GM19239 (cell line): ENCODE results near the gene CYTH4.

Source experiments
- DNase-seq: peaks from one replicate; pipeline ENCODE4 v3.0.0; 2011; ENCODE audit warnings: low spot score; ENCODE audit not compliant: insufficient read length
- FAIRE-seq: peaks from 2 replicates; lab custom pipeline; 2011; peaks lifted over from hg19 to GRCh38; lab: Jason Lieb, UNC

Gene CYTH4

GRCh38 chr22:37285937-37286336 is 3.6 kb downstream of the CYTH4 start:
- no peak for FAIRE-seq

GRCh38 chr22:37287550-37287951 is 5.2 kb downstream of the CYTH4 start:
- FAIRE-seq (no peak), DNase-seq (no peak)

More at GRCh38 chr22:37285937-37286336, 3.6 kb downstream of the CYTH4 start:
- DNase-seq, result no peak

GRCh38 chr22:37288521-37288920 is 6.2 kb downstream of the CYTH4 start:
- FAIRE-seq (no peak), DNase-seq (no peak)

GRCh38 chr22:37289156-37289735 is 6.9 kb downstream of the CYTH4 start:
- FAIRE-seq (no peak), DNase-seq (no peak)

- no peak for FAIRE-seq
- DNase-seq, result no peak
These were observed 8.4 kb downstream of the CYTH4 start for GRCh38 chr22:37290737-37291136.

DNA sequence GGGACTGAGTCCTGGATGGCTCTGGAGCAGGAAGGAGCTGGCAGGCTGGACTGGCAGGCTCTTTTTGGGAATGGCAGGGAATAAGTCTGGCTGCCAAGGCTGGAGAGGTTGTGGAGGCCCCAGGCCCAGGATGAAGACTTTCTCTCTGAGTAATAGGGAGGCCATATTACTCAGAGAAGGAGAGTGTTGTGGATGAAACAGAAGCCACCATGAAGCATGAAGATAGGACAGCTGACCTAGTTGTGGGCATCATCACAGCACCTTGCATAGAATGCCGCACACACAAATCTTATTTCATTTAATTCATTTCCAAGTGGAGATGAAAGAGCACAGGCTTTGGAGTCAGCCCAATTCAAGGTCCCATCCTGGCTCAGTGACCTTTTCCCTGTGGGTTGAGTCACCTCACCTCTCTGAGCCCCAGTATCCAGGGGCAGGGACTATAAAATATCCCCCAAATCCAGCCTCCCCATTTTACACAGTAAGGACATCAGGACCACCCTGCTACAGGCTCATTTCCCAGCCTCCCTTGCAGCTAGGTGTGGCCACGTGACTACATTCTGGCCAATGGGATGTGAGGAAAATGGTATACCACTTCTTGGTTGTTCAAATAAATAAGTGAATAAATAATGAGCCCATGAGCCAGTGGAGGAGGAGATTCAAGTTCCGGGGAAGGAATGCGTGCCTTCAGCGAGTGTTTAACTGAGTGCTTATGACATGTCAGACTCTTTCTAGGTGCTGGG is 9.4 kb downstream of the CYTH4 start:
- no peak for DNase-seq
- no peak for FAIRE-seq

DNA sequence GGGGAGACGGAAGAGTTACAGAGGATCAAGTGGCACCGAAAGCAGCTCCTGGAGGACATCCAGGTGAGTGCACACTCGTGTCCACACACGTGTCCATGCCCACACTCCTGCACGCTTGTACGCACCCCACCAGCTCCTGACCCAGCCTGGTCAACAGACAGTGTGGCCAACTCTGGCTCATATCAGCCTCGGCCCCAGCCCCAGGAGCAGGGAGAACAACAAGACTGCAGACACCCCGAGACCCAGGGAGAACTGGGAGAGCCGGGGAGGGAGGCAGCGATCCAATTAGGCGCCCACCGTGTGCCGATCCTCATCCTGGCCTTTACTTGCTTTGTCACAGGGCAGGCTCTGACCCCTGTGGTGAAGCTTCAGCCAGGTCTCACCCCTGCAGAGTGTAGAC is 10.3 kb downstream of the CYTH4 start:
- DNase-seq (no peak), FAIRE-seq (no peak)

- DNase-seq (no peak), FAIRE-seq (no peak)
These were observed 10.9 kb downstream of the CYTH4 start for GRCh38 chr22:37293172-37293571.

- FAIRE-seq (no peak), DNase-seq (no peak)
These were observed 12.4 kb downstream of the CYTH4 start for GRCh38 chr22:37294747-37295146.

DNA sequence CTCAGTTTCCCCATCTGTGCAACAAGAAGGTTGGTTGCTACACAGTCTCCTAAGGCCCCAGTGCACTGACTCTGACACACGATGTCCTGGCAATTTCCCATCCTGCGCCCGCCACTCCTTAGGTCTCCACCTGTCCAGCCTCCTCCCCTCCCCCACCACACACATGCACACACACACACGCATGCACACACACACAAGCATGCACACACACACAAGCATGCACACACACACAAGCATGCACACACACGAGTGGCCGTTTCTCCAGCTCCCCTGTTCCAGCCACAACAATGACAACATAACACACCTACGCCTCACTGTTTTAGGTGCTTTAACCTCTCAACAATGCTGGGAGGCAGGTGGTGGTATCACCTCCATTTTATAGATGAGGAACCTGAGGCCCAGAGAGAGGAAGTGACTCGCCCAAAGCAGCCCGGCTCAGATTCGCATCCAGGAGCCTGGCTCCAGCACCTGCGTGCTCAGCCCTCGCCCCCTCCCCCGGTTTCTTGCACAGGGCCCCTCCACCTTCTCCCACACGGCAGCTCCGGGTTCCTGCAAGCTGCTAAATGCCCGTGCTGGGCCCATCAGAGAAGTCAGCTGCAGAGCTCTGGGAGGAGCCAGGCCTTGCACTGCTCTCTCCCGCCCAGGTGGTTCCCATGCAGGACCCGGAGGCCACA is 13.0 kb downstream of the CYTH4 start:
- FAIRE-seq, result no peak

GRCh38 chr22:37295946-37296345 is 13.6 kb downstream of the CYTH4 start:
- FAIRE-seq (no peak), DNase-seq (no peak)

More for the DNA sequence above, 13.0 kb downstream of the CYTH4 start:
- no peak for DNase-seq

DNA sequence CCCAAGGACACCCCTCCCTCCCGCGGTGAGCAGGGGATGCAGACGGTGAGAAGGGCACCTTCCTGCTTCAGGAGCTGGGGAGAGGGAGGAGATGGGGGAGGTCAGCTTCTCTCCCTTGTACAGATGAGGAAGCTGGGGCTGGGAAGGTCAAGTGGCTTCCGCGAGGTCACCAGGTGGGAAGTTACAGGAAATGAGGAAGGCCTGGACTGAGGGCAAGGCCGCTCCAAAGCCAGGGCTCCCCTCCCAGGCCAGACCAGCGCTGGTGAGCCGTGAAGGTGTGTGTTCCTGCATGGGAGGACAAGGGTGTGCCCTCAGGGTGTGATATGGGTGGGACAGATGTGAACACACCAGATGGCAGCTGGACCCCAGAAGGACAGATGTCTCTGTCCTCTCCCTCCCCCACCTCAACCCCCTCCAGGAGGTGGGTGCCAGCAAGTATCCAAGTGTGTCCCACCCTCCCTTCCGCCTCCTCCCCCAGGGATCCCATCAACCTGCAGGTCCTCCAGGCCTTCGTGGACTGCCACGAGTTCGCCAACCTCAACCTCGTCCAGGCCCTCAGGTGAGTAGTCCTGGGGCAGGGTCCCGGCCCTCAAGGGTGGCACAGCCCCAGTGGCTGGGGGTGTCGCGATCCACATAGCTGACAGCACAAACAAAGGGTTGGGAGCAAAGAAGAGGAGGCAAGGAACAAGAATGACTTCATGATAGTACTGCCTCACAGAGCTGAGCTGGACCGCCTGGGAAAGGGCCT is 16.6 kb downstream of the CYTH4 start:
- FAIRE-seq (no peak), DNase-seq (no peak)

DNA sequence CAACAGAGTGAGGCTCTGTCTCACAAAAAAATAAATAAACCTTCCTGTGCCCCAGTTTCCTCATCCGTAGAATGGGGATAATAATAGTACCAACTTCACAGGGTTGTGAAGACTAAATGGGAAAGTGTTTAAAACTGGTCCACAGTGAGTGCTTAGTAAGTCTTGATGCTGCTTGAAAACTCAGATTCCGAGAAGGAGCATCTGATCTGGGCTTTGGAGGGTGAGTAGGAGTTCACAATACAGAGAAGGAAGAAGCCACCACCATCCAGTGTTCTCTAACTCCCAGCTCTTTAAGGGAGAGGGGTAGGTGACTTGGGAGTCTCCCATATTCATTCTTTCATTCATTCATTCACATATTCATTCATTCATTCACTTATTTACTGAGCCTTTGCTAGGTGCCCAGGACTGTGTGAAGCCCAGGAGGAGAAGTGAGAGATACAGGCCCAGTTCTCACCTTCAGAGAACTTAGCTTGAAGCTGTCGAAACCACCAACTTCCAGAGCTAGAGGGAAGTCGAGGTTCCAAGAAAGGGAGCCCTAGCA is 17.7 kb downstream of the CYTH4 start:
- DNase-seq (no peak), FAIRE-seq (peak; percentile 68)

DNA sequence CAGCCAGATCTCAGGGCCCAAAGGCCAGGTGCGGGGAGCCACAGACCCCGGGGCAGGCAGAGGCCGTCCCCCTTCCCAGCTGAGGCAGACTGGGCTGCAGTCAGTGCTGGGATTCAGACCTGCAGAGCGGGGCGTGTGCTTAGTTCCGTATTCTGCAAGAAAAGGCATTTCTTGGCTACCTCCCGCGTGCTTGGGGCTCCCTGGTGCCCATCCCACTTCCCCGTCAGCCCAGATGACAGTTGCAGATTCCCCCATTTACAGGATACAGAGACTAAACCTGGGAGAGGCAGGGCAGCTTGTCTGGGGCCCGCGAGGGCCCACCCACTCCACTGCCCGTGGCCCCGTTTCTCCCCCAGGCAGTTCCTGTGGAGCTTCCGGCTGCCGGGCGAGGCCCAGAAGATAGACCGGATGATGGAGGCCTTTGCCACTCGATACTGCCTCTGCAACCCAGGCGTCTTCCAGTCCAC is 18.3 kb downstream of the CYTH4 start:
- peak; percentile 94 for FAIRE-seq

DNA sequence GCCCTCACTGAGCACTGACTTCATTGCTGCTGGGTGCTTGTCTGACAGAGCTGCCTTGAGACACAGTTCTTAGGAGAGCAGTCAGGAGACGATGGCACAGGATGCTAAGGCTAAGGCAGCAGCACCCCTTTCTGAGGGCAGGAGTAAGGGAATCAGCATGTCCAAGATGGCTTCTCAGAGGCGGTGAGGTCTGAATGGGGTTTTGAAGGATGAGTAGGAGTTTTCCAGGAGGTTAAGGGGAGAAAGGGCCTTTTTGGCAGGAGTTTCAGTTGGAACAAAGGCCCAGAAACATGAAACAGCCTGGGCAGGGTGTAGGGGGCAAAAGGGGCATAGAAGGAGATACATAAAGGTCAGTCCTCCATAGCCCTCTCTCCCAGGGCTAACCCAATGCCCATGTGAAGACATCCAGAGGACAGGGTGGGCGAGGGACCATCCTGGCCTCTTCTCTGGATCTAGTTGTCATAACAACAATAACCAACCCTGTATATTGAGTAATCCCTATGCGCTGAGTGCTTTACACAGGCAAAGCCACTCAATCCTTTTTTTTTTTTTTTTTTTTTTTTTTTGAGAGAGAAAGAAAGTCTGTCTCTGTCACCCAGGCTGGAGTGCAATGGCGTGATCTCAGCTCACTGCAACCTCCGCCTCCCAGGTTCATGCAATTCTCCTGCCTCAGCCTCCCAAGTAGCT is 19.0 kb downstream of the CYTH4 start:
- no peak for DNase-seq
- no peak for FAIRE-seq

More for the DNA sequence above, 18.3 kb downstream of the CYTH4 start:
- peak; percentile 40 for DNase-seq

GRCh38 chr22:37302674-37303555 is 20.6 kb downstream of the CYTH4 start:
- DNase-seq (no peak), FAIRE-seq (no peak)

DNA sequence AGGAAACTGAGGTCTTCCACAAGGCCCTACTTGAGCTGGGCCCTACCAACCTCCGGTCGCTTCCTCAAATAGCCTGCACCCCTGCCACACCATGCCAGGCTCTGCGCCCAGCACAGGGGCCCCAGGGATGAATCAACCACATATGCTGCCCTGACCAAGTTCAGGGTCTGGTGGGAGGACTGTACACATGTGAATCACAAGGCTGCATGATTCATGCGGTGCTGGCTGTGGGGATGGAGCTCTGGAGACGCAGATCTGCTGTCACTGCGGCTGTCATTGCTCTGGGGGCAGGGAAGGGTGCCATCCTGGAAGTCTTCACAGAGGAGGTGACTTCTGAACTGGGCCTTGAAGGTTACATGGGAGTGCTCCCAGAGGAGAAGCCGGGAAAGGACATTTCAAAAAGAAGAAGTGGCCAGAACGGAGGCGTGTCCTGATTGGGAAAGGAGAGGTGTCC is 21.5 kb downstream of the CYTH4 start:
- DNase-seq (no peak), FAIRE-seq (no peak)

GRCh38 chr22:37304595-37305343 is 22.5 kb downstream of the CYTH4 start:
- no peak for DNase-seq
- no peak for FAIRE-seq
